MG63 (cell line): ENCODE results near the gene WDFY4. TPM values are rescaled to one million over a fixed set of nuclear protein-coding genes. Genes with fewer than 3 reads are reported as not detected.

Experiments
- DNase-seq: peaks from one replicate; pipeline ENCODE4 v3.0.0-alpha.2; 2020
- H3K27me3 ChIP-seq: fragments of 250-450 bp; sonication (Bioruptor Pico); 2 replicates; pipeline ENCODE4 v1.5.1; 2020; ENCODE audit warnings: mild to moderate bottlenecking, moderate library complexity
- H3K36me3 ChIP-seq: fragments of 250-450 bp; sonication (Bioruptor Pico); 2 replicates; pipeline ENCODE4 v1.5.1; 2020; ENCODE audit warnings: mild to moderate bottlenecking, moderate library complexity
- H3K4me3 ChIP-seq: fragments of 250-450 bp; sonication (Bioruptor Pico); 2 replicates; pipeline ENCODE4 v1.5.1; 2020; ENCODE audit warnings: mild to moderate bottlenecking, moderate library complexity
- H3K9me3 ChIP-seq: fragments of 250-450 bp; sonication (Bioruptor Pico); 2 replicates; pipeline ENCODE4 v1.5.1; 2020; ENCODE audit warnings: mild to moderate bottlenecking, moderate library complexity
- total RNA-seq: library from RNA; depleted of rRNA; stranded (reverse); fragments of >200 nt; shearing (Covaris generic); gene quantifications from 2 replicates; pipeline ENCODE4 v1.2.3, GENCODE V29; 2014; ENCODE audit warnings: low replicate concordance

The WDFY4 gene
- total RNA-seq, 1 experiment from 2014 or later: 0.63 TPM

DNA sequence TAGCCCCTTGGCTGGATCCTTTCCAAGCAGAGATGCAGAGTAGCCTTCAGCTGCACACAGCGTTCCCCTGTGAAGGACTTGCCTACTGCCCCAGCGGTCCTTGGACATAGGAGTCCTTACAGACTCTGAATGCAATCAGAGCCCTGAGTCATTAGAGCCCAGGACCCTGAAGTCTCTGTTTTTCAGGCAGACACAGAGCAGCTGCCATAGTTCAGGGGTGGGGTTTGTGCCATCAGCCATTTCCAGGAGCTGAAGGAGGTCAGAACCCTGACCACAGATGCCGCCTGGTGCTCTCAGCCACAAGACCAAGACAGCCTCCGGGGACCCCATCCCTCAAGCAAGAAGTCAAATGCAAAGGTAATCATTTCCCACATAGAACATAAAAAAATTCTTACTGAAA lies 32.8 kb upstream of the WDFY4 start:
- Histone ChIP-seq H3K36me3 (no peaks in the 10 kb centered on the region), H3K27me3 (no peaks in the 10 kb centered on the region), H3K9me3 (no peaks in the 10 kb centered on the region), H3K4me3 (no peak overlapping the region)
- no peak for DNase-seq

DNA sequence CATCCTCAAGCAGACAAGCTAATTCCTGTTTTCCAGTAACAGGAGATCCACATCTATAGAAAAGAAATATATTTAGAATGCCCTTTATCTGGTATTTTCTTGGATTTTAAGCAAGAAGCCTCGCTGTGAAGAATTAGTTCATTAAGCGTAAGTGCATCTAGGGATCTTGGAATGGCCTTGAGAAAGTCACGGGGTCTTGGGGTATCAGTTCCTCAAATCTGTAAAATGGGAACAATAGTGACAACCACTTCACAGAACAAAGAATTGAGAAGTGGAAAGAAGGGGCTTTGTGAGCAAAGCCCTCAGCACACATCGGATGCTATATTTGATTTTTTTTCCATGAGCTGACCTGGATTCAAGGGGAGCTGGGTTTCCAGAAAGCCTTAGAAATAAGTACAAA lies 32.3 kb upstream of the WDFY4 start:
- no peaks in the 10 kb centered on the region for H3K9me3 ChIP-seq
- DNase-seq: no peak
- no peak overlapping the region for H3K4me3 ChIP-seq
- H3K27me3 ChIP-seq: no peaks in the 10 kb centered on the region
- H3K36me3 ChIP-seq: no peaks in the 10 kb centered on the region

DNA sequence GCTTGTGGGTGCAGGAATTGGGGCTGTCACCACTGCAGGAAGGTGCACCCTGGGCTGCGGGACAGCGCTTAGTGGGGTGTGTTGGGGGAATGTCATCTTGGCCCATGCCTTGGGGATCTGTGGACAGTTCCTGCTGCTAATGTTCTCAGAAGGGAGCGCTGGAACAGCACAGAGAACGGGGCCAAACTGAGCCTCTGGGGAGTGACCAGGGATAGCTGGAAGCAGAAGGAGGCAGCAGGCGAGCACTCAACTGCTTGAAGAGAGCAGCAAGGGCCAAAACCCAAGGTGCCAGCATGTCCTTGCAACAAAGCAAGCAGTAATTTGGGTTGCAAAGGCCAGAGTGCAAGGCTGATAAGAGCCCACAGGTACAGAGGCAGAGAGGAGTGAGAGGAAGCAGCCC lies 31.3 kb upstream of the WDFY4 start:
- DNase-seq: no peak
- no peak overlapping the region for H3K4me3 ChIP-seq
- H3K27me3 ChIP-seq: no peaks in the 10 kb centered on the region
- H3K36me3 ChIP-seq: no peaks in the 10 kb centered on the region
- H3K9me3 ChIP-seq: no peaks in the 10 kb centered on the region

DNA sequence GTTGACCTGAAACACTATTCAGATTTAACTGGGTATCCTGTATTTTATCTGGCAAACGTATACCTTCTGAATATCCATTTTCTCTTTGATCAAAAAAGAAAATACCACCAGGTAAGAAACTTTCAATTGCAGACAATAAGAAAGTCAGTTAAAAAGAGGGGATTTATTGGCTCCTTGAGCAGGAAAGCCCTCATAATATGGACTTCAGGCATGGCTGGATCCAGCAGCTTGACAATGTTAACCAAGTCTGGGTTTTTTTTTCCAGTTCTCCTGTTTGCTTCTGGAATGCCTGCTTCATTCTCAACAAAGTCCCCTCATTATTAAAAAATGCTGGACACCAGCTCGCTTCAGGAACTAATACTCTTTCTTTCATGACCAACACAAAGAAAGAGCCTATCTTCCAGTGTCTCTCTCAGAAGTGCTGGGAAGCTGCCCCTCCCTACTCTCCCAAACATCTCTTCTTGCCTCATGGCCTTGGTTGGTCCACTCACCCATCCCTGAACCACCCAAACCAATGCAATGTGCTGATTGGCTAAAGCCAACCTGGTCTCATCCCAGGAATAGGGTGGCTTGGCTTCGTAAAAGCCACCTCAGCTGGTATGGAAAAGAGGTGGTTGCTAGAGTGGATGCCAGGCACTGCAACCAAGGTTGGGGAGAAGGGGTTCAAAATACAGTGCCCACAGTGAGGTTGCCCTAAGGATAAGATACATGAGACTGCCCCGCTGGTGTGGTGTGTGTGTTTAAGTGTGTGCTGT lies 30.6 kb upstream of the WDFY4 start:
- no peak for DNase-seq
- H3K4me3 ChIP-seq: no peak overlapping the region
- no peaks in the 10 kb centered on the region for H3K36me3 ChIP-seq
- H3K9me3 ChIP-seq: no peaks in the 10 kb centered on the region
- no peaks in the 10 kb centered on the region for H3K27me3 ChIP-seq

DNA sequence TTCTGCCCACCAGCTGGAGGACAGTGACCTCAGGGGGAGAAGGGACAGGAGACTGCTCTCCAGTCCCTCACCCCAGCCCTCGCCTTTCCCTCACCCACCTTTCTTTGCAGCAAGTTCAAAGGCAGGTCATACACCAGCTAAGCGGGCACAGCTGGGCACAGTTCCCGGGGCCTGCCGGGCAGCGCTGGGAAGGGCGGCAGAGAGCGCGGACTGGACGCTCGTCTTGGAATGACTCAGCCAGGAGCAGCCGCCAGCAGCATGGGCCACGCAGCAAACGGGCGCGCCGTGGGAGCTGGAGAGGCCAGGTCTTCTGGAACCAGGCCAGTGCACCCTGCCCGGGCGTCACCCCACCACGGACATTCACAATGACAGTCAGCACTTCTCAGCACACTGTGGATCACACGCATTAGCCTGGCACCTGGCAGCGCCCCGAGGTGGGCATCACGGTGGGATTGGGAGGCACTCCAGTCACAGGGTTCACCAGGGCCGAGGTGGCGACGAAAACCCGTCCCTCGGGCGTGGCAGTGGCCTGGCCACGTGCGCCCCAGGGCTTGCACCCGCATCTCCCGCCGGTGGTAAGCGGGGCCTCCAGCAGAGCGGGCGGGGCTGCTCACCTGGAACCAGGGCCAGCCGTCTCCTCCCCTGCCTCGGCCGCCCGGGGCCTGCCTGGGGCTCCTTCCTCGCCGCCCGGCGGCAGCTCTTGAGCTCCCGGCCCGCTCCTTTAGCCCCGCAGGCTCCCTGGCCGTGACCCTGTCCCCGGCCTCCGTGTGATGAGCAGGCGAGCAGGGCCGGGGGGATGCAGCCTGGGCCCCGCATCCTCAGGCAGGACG lies 29.0 kb upstream of the WDFY4 start:
- H3K36me3 ChIP-seq: no peaks in the 10 kb centered on the region
- DNase-seq: peak; percentile 95
- H3K9me3 ChIP-seq: no peaks in the 10 kb centered on the region
- peak overlapping the region; percentile 45 for H3K4me3 ChIP-seq
- H3K27me3 ChIP-seq: no peaks in the 10 kb centered on the region

DNA sequence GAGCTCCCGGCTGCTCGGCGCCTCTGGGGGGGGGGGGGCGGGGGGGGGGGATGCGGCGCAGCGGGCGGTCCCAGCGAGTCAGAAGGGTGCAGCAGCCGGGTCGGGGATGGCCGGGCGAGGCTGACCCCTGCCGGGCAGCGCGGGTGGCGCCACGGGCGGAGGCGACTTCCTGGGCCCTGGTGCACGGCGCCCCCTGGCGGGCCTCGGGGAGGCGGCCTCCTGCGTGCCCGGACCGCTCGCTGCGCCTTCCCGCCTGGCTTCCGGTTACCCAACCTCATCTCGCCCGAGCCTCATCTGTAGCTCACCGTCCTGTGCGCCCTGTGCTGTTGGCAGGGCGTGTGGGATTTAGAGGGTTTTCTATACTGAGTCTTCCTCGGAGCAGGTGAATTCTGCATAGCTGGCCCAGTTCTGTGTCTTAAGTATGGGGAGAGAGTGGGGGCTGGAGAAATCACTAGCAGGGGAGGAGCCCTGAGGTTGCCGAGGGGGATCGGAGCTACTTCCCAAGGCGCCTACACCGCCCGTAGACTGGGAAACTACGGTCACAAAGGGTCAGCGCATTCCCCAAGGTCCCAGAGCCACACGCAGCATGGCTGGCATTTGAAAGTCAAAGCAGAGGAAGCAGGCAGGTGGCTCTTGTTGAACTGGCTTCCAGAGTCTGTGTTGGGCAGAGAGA lies 28.3 kb upstream of the WDFY4 start:
- H3K9me3 ChIP-seq: no peaks in the 10 kb centered on the region
- no peaks in the 10 kb centered on the region for H3K27me3 ChIP-seq
- H3K36me3 ChIP-seq: no peaks in the 10 kb centered on the region
- peak overlapping the region; percentile 45 for H3K4me3 ChIP-seq
- DNase-seq: peak; percentile 87

DNA sequence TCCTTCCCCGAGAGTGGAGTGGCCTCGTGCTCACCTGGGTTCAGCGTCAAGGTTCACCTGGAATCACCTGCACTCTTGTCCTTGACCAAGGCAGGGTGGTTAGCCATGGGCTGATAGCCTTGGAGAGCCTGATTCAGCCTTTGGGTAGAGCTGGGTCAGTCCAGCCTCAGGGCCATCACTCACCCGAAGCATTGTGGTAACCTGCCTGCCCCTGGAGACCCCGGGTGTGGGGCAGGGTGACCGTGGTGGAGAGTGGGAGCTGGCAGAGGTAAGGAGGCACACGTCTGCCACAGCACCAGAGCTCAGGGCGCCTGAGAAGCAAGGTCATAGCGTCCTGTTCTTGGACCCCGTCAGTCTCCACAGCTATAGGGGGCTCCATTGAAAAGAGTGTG lies 27.8 kb upstream of the WDFY4 start:
- Histone ChIP-seq H3K36me3 (no peaks in the 10 kb centered on the region), H3K4me3 (no peak overlapping the region), H3K9me3 (no peaks in the 10 kb centered on the region), H3K27me3 (no peaks in the 10 kb centered on the region)
- DNase-seq: no peak

DNA sequence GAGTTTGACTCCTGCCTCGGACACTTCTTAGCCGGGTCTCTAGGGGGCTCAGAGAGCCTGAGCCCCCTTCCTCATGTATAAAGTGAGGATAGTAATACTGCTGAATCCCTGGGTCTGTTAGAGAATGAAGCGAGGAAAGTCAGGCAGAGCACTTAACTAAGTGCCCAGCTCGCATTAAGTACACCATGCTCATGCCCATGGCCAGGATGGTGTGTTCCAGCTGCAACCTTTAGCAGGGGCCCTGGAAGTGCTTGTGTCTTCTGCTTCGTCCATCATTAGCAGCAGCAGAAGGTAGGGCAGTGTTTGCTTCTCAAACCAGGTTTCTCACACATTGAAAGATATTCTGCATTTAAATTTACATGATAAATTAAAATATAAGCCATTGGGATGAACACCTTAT lies 27.3 kb upstream of the WDFY4 start:
- Histone ChIP-seq H3K9me3 (no peaks in the 10 kb centered on the region), H3K27me3 (no peaks in the 10 kb centered on the region), H3K4me3 (no peak overlapping the region)

DNA sequence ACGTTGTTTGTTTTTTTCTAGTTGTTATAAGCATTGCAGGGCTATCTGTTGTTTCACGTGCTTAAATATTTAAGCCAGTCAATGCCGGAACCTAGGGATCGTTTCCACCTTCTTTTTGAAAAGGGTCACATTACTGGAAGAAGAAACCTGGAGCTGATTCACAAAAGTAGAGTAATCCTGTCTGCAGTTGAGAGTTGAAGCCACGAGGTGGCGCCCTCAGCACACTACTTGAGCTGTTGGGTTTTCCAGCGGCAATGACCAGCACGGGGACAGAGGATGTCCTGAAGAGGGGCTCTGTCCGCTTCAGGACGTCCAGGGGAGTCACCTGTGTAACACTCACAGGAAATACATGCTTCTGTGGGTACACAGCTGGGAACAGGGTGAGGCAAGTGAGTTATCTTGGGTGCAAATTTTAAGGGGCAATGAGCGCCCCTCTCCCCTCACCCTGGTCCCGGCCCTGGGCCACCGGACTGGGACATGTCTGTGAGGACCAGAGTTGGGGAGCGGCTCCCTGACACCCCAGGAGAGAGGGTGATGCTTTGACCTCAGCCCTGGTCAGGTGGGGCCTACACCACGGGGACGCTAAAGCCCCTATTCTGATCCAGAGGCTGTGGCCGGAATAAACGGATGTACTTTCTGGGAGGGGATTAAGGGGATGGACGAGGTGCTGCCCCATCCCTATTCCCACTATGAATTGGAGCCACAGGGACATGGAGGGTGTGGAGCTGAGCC lies 26.3 kb upstream of the WDFY4 start:
- DNase-seq: peak; percentile 39
- no peaks in the 10 kb centered on the region for H3K36me3 ChIP-seq
- H3K9me3 ChIP-seq: no peaks in the 10 kb centered on the region
- H3K4me3 ChIP-seq: no peak overlapping the region
- no peaks in the 10 kb centered on the region for H3K27me3 ChIP-seq

More for the DNA sequence above, 27.3 kb upstream of the WDFY4 start:
- no peaks in the 10 kb centered on the region for H3K36me3 ChIP-seq
- no peak for DNase-seq

DNA sequence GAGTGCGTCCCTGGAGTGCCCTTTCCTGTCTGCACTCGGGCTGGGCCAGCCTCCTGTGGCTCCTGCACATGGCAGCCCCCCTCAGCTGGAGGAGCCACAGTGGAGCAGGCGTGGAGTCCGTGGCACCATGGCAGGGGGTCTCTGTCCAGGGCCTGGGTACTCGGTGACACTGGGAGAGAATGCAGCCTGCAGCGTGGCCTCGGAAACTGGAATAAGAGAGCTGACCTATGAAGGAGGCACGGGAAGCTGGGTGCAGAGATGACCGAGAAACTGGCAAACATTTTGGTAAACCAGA lies 25.8 kb upstream of the WDFY4 start:
- H3K36me3 ChIP-seq: no peaks in the 10 kb centered on the region

DNA sequence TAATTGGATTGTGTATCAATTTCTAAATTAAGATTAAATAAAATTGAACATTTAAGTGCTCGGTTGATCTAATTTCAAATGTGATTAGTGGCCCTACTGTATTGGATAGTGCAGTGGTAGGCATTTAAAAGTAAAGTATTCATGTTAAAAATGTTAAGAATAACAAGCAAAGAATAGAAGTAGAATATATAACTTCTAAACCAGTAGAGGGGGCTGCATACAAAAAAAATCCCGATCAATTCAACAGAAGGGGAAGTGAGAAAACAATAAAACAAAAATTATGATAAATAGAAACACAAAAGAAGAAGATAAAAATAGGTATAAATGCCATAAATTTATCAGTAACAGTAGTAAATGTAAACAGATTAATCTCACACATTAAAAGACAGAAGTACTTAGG lies 24.9 kb upstream of the WDFY4 start:
- Histone ChIP-seq H3K36me3 (no peaks in the 10 kb centered on the region), H3K4me3 (no peak overlapping the region), H3K9me3 (no peaks in the 10 kb centered on the region), H3K27me3 (no peaks in the 10 kb centered on the region)
- DNase-seq: no peak

More for the DNA sequence above, 25.8 kb upstream of the WDFY4 start:
- Histone ChIP-seq H3K4me3 (no peak overlapping the region), H3K27me3 (no peaks in the 10 kb centered on the region), H3K9me3 (no peaks in the 10 kb centered on the region)
- no peak for DNase-seq

DNA sequence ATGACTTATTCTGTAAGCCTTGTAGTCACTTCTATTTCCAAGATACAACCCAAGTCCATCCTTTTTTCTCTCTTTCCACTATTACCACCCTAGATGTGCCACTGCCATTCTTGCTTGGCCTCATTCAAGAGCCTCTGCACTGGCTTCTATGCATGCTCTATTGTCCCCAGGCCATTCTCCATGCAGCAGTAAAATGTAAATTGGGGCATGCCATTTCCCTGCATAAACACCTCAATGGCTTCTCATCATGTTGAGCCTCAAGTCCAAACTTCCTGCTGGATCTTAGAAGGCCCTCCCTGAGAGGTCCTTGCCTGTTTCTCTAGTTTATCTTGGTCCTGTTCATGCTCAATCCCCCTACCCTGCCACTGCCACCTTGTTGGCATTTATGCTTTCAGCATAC lies 23.2 kb upstream of the WDFY4 start:
- H3K27me3 ChIP-seq: no peaks in the 10 kb centered on the region
- no peak overlapping the region for H3K4me3 ChIP-seq
- no peak for DNase-seq
- H3K9me3 ChIP-seq: no peaks in the 10 kb centered on the region
- no peaks in the 10 kb centered on the region for H3K36me3 ChIP-seq

DNA sequence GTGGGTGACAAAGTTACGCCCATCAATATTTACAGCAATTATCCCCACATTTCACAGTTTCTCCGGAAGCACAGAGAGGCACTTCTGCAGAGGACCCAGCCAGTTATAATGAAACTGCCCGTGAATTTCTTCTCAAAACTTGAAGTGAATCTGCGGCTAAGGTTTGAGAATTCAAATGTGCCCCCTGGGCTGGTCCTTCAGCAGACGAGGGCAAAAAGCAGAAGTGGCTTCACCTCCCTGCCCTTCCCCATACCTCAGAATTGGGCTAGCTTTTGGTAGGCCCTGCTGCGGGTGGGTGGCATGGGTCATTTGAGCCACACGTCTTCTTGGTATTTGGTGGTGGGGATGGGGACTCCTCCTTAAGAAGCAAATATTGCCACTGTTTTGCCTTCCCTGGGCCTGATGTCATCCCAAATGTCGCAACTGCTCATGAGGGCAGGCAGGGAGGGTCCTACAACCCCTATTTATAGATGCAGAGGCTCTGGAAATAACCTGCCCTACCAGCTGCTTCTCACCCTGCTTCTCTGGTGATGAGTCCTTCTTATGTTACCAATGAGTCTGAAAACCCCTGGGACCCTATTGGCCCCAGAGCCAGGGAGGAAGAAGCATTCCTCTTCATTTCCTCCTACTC lies 16.6 kb upstream of the WDFY4 start:
- Histone ChIP-seq H3K9me3 (no peaks in the 10 kb centered on the region), H3K27me3 (no peaks in the 10 kb centered on the region), H3K36me3 (no peaks in the 10 kb centered on the region), H3K4me3 (no peak overlapping the region)
- DNase-seq: no peak

DNA sequence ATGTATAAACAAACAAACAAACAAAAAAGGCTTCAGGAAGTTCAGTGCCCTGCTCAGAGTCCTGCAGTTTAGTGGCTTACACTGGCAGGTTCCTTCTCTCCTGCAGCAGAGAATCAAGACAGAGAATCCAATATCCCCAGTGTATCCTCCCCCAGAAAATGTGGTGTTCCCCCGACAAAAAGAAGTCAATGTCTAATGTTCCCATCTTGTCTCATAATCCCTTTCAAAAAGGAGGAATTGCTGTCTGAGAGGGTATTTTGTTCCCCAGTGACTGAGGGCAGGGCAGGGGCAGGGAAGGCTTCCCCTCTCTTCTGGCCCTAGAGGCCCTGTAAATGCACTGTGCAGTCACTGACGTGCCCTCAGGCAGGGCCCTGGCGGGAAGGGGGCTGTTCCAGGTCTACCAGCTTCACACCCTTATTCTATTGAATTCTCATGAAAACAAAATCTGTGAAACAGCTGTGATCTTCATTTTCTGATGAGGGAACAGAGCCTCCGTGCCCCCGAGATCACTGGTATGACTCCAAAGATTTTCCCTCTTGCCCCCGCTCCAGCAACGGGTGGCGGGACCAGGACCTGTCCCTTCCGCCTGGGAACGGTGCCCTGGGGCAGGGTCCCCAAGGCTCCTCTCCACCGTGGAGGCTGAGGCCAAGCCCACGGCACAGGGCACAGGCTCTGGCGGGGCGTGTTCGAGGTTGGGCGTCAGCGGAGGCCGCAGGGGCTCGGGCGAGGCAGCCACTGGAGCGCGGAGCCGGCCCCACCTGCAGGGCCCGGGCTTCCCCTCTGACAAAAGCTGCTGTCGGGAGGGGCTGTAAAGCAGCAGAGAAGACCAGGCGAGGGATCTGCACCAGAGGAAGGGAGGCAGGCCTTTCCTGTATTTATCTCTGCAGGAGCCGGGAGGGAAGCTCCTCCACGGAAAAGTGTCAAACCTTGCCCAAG lies 13.4 kb upstream of the WDFY4 start:
- Histone ChIP-seq H3K27me3 (no peaks in the 10 kb centered on the region), H3K4me3 (no peak overlapping the region), H3K36me3 (no peaks in the 10 kb centered on the region), H3K9me3 (no peaks in the 10 kb centered on the region)
- no peak for DNase-seq

DNA sequence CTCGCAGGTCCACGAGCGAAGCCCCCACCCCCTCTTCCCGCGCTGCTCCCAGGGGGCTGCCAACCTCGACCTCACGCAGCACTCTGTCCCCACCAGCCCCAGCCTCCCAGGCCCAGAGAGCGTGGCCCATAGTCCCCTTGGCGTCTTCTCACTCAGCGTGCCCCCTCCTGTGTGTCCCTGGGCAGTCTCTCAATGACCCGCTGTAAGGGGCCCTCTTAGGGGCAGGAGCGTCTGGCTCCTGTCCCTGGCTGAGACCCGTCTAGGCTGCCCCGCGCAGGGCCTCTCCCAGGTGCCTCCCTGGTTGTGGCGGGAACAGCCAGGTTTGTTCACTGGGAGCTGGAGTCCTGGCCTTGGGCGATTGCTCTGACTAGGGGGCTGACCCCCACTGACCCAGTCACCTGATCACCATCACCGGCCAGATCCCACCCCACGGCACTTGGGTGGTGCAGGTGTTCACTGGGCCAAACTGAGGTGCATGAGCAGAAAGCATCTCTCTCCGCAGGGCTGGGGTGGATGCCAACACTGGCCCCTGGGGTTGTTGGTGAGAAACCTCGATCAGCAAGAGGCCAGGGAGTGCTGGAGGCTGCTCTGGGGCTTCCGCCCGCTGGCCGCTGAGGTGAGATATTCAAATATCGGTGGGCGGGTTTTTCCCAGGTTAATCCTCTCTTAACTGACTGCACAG lies 12.6 kb upstream of the WDFY4 start:
- no peak overlapping the region for H3K4me3 ChIP-seq
- H3K27me3 ChIP-seq: no peaks in the 10 kb centered on the region
- H3K36me3 ChIP-seq: no peaks in the 10 kb centered on the region
- H3K9me3 ChIP-seq: no peaks in the 10 kb centered on the region
- DNase-seq: no peak
